Neural progenitor cell (in vitro differentiated cells): ENCODE measurements around the gene SRRM4.

Experiments used
- CTCF ChIP-seq: fragments of 200-600 bp; sonication (generic); IDR thresholded peaks from 2 replicates; pipeline ENCODE4 v1.5.1; 2017; ENCODE audit warnings: antibody characterized with exemption, mild to moderate bottlenecking
- EZH2 ChIP-seq: fragments of 200-600 bp; sonication (generic); IDR thresholded peaks from 2 replicates; pipeline ENCODE4 v1.6.1; 2017; ENCODE audit warnings: antibody characterized with exemption, mild to moderate bottlenecking, moderate library complexity
- EZH2phosphoT487 ChIP-seq: fragments of 200-600 bp; sonication (generic); IDR thresholded peaks from 2 replicates; pipeline ENCODE4 v1.6.1; 2017; ENCODE audit warnings: antibody characterized with exemption

GRCh38 chr12:119206348-119207062 lies 225.2 kb downstream of the SRRM4 start:
- TF ChIP-seq CTCF = peak; percentile 49
- no peak for TF ChIP-seq EZH2
- no peak for TF ChIP-seq EZH2phosphoT487
